K562 (cell line): ENCODE measurements around the gene ACTL8. TPM values are rescaled to one million over a fixed set of nuclear protein-coding genes. Genes with fewer than 3 reads are reported as not detected.

Experiments
- ATAC-seq: fragments of 200-7000 bp; cut with Tn5 transposase; 3 replicates; pipeline ENCODE4 v1.9.1; 2020; ENCODE audit warnings: moderate library complexity
- BruUV-seq: library from RNA; stranded (reverse); fragments of 400-500 nt; replicated peaks from 2 replicates; lab custom pipeline; 2021; lab: Mats Ljungman, UMichigan
- CTCF ChIA-PET: fragments of 300-600 bp; formaldehyde crosslinking; extraction: SDS; loops from one replicate; lab custom pipeline; 2021; ENCODE audit warnings: low intra/inter-chr PET ratio; lab: Yijun Ruan, JAX
- POLR2A ChIA-PET: fragments of 300-600, 350-650 bp; sonication (Branson Sonifier 250); formaldehyde crosslinking; extraction: SDS; loops from one replicate; lab custom pipeline; 2021; ENCODE audit warnings: antibody characterized with exemption, inconsistent platforms; lab: Yijun Ruan, JAX
- DNase-seq, 4 experiments: peaks; one replicate each; pipeline versions ENCODE4 v3.0.0 to v3.0.0-alpha.2; 2011 to 2018; ENCODE audit warnings: low spot score in 3 of 4, mixed read lengths in 3 of 4; ENCODE audit errors: extremely low read depth in 1 of 4
- FAIRE-seq: peaks from 2 replicates; lab custom pipeline; 2011; peaks lifted over from hg19 to GRCh38; lab: Jason Lieb, UNC
- H2AFZ ChIP-seq: 2 replicates; pipeline ENCODE4 v1.6.0; 2011; ENCODE audit warnings: low read depth, low read length, control low read depth, inconsistent platforms
- H3K27ac ChIP-seq: fragments of 200-600 bp; 3 replicates; pipeline ENCODE4 v1.8.0; 2011; ENCODE audit warnings: low read depth, mild to moderate bottlenecking, control low read depth, inconsistent platforms, low read length, moderate library complexity, mixed read lengths; ENCODE audit errors: extremely low read depth
- H3K27me3 ChIP-seq, 2 experiments: fragments of 300-600 bp in 1 of 2; 2 replicates in 1 of 2; 3 replicates in 1 of 2; pipeline versions ENCODE4 v1.6.0 to v1.8.0; 2011; ENCODE audit warnings: inconsistent platforms in 2 of 2, low read length in 2 of 2, mild to moderate bottlenecking in 1 of 2, mixed read lengths in 1 of 2, moderate library complexity in 1 of 2; ENCODE audit not compliant: control insufficient read depth in 2 of 2, insufficient read depth in 2 of 2
- H3K36me3 ChIP-seq: fragments of 300-600 bp; 3 replicates; pipeline ENCODE4 v1.8.0; 2011; ENCODE audit warnings: mild to moderate bottlenecking, low read length, inconsistent platforms; ENCODE audit not compliant: control insufficient read depth, insufficient read depth
- H3K4me1 ChIP-seq, 2 experiments: fragments of 200-600 bp in 1 of 2; replicated peaks in 1 of 2; 2 replicates in 1 of 2; 3 replicates in 1 of 2; pipeline versions ENCODE4 v1.5.1 to v1.8.0; 2011; ENCODE audit warnings: inconsistent platforms in 2 of 2, low read length in 2 of 2, mild to moderate bottlenecking in 1 of 2, mixed read lengths in 1 of 2, moderate library complexity in 1 of 2; ENCODE audit not compliant: control insufficient read depth in 2 of 2, insufficient read depth in 2 of 2
- H3K4me2 ChIP-seq: 2 replicates; pipeline ENCODE4 v1.6.1; 2011; ENCODE audit warnings: low read length, control low read depth, inconsistent platforms, mixed read lengths; ENCODE audit not compliant: insufficient read depth
- H3K4me3 ChIP-seq: fragments of 200-600 bp; sonication (generic), shearing (Covaris generic); 2 replicates; pipeline ENCODE4 v1.5.1; 2016; ENCODE audit warnings: control low read depth, inconsistent platforms
- H3K79me2 ChIP-seq: fragments of 200-600 bp; 3 replicates; pipeline ENCODE4 v1.8.0; 2011; ENCODE audit warnings: low read length, inconsistent platforms; ENCODE audit not compliant: control insufficient read depth, insufficient read depth
- H3K9ac ChIP-seq, 2 experiments: 2 replicates each; pipeline versions ENCODE4 v1.6.0 to v1.6.1; 2011; ENCODE audit warnings: low read depth in 2 of 2, low read length in 2 of 2, control low read depth in 1 of 2, inconsistent platforms in 1 of 2, mild to moderate bottlenecking in 1 of 2, mixed read lengths in 1 of 2; ENCODE audit not compliant: insufficient read depth in 1 of 2
- H3K9me1 ChIP-seq: one replicate; pipeline ENCODE4 v1.6.0; 2011; ENCODE audit warnings: inconsistent platforms, mild to moderate bottlenecking, low read length, moderate library complexity; ENCODE audit not compliant: control insufficient read depth, insufficient read depth
- H3K9me3 ChIP-seq: replicated peaks from 2 replicates; pipeline ENCODE4 v1.5.1; 2011; ENCODE audit warnings: low read depth, low read length, inconsistent platforms; ENCODE audit not compliant: control insufficient read depth, insufficient read depth
- H4K20me1 ChIP-seq: replicated peaks from 2 replicates; pipeline ENCODE4 v1.6.1; 2011; ENCODE audit warnings: low read length, inconsistent platforms, mixed read lengths; ENCODE audit not compliant: control insufficient read depth, insufficient read depth
- BCOR ChIP-seq: fragments of 450-650 bp; IDR thresholded peaks from 2 replicates; pipeline ENCODE4 v1.6.1; 2016
- CBX3 ChIP-seq, 2 experiments: IDR thresholded peaks; 1 replicate in 1 of 2; 2 replicates in 1 of 2; pipeline ENCODE4 v1.6.1; 2012; ENCODE audit warnings: inconsistent platforms in 2 of 2, low read length in 2 of 2, borderline replicate concordance in 1 of 2, control low read depth in 1 of 2
- CEBPG ChIP-seq, 3 experiments: fragments of 200-800 bp in 1 of 3; sonication (Bioruptor generic) in 1 of 3; sonication (generic) in 1 of 3; formaldehyde crosslinking in 1 of 3; IDR thresholded peaks in 2 of 3; conservative IDR thresholded peaks in 1 of 3; 2 replicates each; pipeline versions ENCODE4 v1.6.1 to v1.8.0; 2016 to 2022; ENCODE audit warnings: missing compliant biosample characterization in 2 of 3, missing genetic modification characterization in 2 of 3, mild to moderate bottlenecking in 1 of 3, missing genetic modification reagents in 1 of 3
- EGR1 ChIP-seq: fragments of 450-650 bp; conservative IDR thresholded peaks from 2 replicates; pipeline ENCODE4 v1.6.1; 2017; ENCODE audit warnings: mild to moderate bottlenecking
- EHMT2 ChIP-seq: fragments of 450-650 bp; IDR thresholded peaks from 2 replicates; pipeline ENCODE4 v1.6.1; 2018; ENCODE audit warnings: antibody characterized with exemption
- KAT8 ChIP-seq: fragments of 450-650 bp; IDR thresholded peaks from 2 replicates; pipeline ENCODE4 v1.6.1; 2016; ENCODE audit warnings: low read depth, mild to moderate bottlenecking
- KDM2B ChIP-seq: fragments of 250-450 bp; sonication (Bioruptor Pico); IDR thresholded peaks from 2 replicates; pipeline ENCODE4 v1.8.0; 2021; ENCODE audit warnings: mild to moderate bottlenecking, moderate library complexity
- PTBP1 ChIP-seq: fragments of 200-400 bp; formaldehyde crosslinking; IDR thresholded peaks from 2 replicates; pipeline ENCODE4 v1.6.1; 2017; ENCODE audit warnings: low read depth, low read length
- PURB ChIP-seq: sonication (generic); formaldehyde crosslinking; IDR thresholded peaks from 2 replicates; pipeline ENCODE4 v1.9.0; 2021; ENCODE audit warnings: low read depth, mild to moderate bottlenecking, missing genetic modification reagents
- SMARCA5 ChIP-seq: fragments of 450-650 bp; IDR thresholded peaks from 2 replicates; pipeline ENCODE4 v1.6.1; 2016
- STAT5A ChIP-seq: IDR thresholded peaks from 2 replicates; pipeline ENCODE4 v1.6.1; 2012; ENCODE audit warnings: low read length, inconsistent platforms, borderline replicate concordance
- ZKSCAN1 ChIP-seq: fragments of 150-350 bp; IDR thresholded peaks from 2 replicates; pipeline ENCODE4 v1.6.1; 2016; ENCODE audit warnings: low read depth, low read length
- ZKSCAN3 ChIP-seq: fragments of 250-450 bp; sonication (Bioruptor Pico); IDR thresholded peaks from 2 replicates; pipeline ENCODE4 v1.4.0; 2020
- ZNF3 ChIP-seq: fragments of 250-450 bp; sonication (Bioruptor Pico); IDR thresholded peaks from 2 replicates; pipeline ENCODE4 v1.5.0; 2021; ENCODE audit warnings: mild to moderate bottlenecking, moderate library complexity
- WGBS: fragments of 100-300 bp; shearing (Covaris generic); methylation state at CpG from one replicate; pipeline ENCODE4 v1.1.6; 2016; ENCODE audit warnings: low coverage, mixed read lengths; ENCODE audit not compliant: insufficient coverage; ENCODE audit errors: missing lambda C conversion rate; 5-methylcytosine and 5-hydroxymethylcytosine counted together
- in situ Hi-C: fragments of 300-500 bp; cut with MboI; formaldehyde crosslinking; loops from 4 replicates; pipeline ENCODE4 v1.15.0; 2018; ENCODE audit warnings: inconsistent platforms, mixed read lengths
- intact Hi-C: fragments of 100-400 bp; cut with micrococcal nuclease; formaldehyde crosslinking; loops from 2 replicates; pipeline ENCODE4 v1.14.2; 2022
- polyA plus RNA-seq, 8 experiments: library from polyadenylated mRNA; depleted of rRNA in 4 of 8; stranded (reverse) in 5 of 8; unstranded in 3 of 8; fragments of >200 nt; fragmentation: Nextera tagmentation in 2 of 8; fragmentation: Illumina TruSeq in 1 of 8; extraction: Ambion mirVana in 2 of 8; extraction: Trizol in 1 of 8; gene quantifications; 2 replicates each; pipeline versions ENCODE4 v1.2.1 to v1.2.3, GENCODE V29; 2011 to 2014; ENCODE audit warnings: inconsistent platforms in 1 of 8, missing spikeins in 1 of 8
- total RNA-seq, 7 experiments: library from RNA; depleted of rRNA in 6 of 7; stranded (reverse); fragments of >200 nt in 6 of 7; fragmentation: Illumina TruSeq in 2 of 7; extraction: Trizol in 2 of 7; gene quantifications; 2 replicates each; pipeline versions ENCODE4 v1.2.1 to v1.2.3, GENCODE V29; 2011 to 2021; ENCODE audit warnings: low replicate concordance in 1 of 7
- TF ChIP-seq, protein P1 (sequence below): fragments of 450-650 bp; conservative IDR thresholded peaks from 2 replicates; pipeline ENCODE4 v1.6.1; 2016; ENCODE audit warnings: missing genetic modification characterization, low read depth, mild to moderate bottlenecking, missing compliant biosample characterization, moderate library complexity
- TF ChIP-seq, protein P2 (sequence below): fragments of 250-450 bp; sonication (Bioruptor Pico); IDR thresholded peaks from 2 replicates; pipeline ENCODE4 v1.4.0; 2020; ENCODE audit warnings: mild to moderate bottlenecking, moderate library complexity, borderline replicate concordance

The ACTL8 gene
- total and polyA plus RNA-seq, 9 of the 15 experiments (the other 6 are each of a cell fraction or from before 2014, with no cell fraction given) = 0.30 to 3.3 (median 1.6) TPM

DNA sequence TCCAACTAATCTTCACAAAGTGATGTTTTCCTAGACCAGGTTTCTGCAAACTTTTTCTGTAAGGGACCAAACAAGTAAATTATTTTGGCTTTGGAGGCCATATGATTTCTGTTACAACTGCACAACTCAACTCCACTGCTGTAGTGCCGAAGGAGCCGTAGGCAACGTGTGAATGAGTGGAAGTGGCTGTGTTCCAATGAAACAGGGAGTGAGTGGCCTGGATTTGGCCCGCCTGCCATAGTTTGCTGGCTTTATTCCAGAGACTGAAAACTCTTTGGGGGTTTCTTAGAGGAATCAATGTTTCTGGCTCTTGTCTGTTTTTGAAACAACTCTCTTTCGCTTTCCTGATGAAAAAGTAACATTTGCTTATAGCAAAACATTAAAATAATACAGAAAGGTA, 12.6 kb upstream of the ACTL8 start:
- no peak overlapping the region for H3K4me3 ChIP-seq
- H3K4me2 ChIP-seq = no peak overlapping the region
- H3K4me1 ChIP-seq = no peaks in the 10 kb centered on the region
- H3K27ac ChIP-seq = no peak overlapping the region
- intact Hi-C loops (loop anchor here (10.0 kb wide), 1 partner anchor 248 kb away; no protein-coding TSS in a partner anchor), in situ Hi-C loops (no loop called here)
- H3K9me3 ChIP-seq = no peaks in the 10 kb centered on the region
- H3K9ac ChIP-seq = no peak overlapping the region
- no peak for FAIRE-seq
- POLR2A ChIA-PET = no interaction called here
- peaks cover 3 to 33% of the 10 kb centered on the region in 2 experiments; a peak in 4 of 5 replicates for H3K27me3 ChIP-seq
- WGBS = 1% methylated on average over 5 of the region's 5 CpGs
- no peak for ATAC-seq
- DNase-seq = no peak
- H3K36me3 ChIP-seq = no peaks in the 10 kb centered on the region
- H2AFZ ChIP-seq = no peak overlapping the region
- no peaks in the 10 kb centered on the region for H3K79me2 ChIP-seq
- H3K9me1 ChIP-seq = no peaks in the 10 kb centered on the region
- BruUV-seq = no TSS peak
- CTCF ChIA-PET = no interaction called here
- no peaks in the 10 kb centered on the region for H4K20me1 ChIP-seq
- TF ChIP-seq EHMT2 (no peak), CEBPG (CRISPR knock-in tag; IDR thresholded peaks at IDR 0.05) (no peak), CEBPG (tag; conservative IDR thresholded peaks at IDR 0.05 in 1 of 2, IDR thresholded peaks at IDR 0.05 in 1 of 2) (no peak), PURB (CRISPR knock-in tag) (no peak), BCOR (no peak), KDM2B (CRISPR knock-in tag) (no peak), ZKSCAN1 (no peak), ZKSCAN3 (CRISPR knock-in tag) (no peak), KAT8 (no peak), ZNF3 (no peak), CBX3 (IDR thresholded peaks at IDR 0.05; ENCODE audit: borderline replicate concordance in 1 of 2, low read length in 2 of 2) (no peak), EGR1 (no peak), SMARCA5 (no peak), PTBP1 (no peak), STAT5A (no peak)
- TF ChIP-seq, protein P1, sequence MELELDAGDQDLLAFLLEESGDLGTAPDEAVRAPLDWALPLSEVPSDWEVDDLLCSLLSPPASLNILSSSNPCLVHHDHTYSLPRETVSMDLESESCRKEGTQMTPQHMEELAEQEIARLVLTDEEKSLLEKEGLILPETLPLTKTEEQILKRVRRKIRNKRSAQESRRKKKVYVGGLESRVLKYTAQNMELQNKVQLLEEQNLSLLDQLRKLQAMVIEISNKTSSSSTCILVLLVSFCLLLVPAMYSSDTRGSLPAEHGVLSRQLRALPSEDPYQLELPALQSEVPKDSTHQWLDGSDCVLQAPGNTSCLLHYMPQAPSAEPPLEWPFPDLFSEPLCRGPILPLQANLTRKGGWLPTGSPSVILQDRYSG (tag) = no peak
- TF ChIP-seq, protein P2, sequence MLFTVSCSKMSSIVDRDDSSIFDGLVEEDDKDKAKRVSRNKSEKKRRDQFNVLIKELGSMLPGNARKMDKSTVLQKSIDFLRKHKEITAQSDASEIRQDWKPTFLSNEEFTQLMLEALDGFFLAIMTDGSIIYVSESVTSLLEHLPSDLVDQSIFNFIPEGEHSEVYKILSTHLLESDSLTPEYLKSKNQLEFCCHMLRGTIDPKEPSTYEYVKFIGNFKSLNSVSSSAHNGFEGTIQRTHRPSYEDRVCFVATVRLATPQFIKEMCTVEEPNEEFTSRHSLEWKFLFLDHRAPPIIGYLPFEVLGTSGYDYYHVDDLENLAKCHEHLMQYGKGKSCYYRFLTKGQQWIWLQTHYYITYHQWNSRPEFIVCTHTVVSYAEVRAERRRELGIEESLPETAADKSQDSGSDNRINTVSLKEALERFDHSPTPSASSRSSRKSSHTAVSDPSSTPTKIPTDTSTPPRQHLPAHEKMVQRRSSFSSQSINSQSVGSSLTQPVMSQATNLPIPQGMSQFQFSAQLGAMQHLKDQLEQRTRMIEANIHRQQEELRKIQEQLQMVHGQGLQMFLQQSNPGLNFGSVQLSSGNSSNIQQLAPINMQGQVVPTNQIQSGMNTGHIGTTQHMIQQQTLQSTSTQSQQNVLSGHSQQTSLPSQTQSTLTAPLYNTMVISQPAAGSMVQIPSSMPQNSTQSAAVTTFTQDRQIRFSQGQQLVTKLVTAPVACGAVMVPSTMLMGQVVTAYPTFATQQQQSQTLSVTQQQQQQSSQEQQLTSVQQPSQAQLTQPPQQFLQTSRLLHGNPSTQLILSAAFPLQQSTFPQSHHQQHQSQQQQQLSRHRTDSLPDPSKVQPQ (CRISPR knock-in tag) = no peak
